HG02763 (cell line): ENCODE measurements around the gene SIRT4.
"Not testable (repeated sequence)": the region's sequence is repeated elsewhere in the genome, so short reads cannot be mapped to it uniquely, and the experiment has no call there.

Source experiments
- ATAC-seq: cut with Tn5 transposase; IDR thresholded peaks from one replicate; pipeline ENCODE4 v1.9.1; 2021; ENCODE audit warnings: mild to moderate bottlenecking, moderate library complexity; ENCODE audit not compliant: unreplicated experiment

The SIRT4 gene

DNA sequence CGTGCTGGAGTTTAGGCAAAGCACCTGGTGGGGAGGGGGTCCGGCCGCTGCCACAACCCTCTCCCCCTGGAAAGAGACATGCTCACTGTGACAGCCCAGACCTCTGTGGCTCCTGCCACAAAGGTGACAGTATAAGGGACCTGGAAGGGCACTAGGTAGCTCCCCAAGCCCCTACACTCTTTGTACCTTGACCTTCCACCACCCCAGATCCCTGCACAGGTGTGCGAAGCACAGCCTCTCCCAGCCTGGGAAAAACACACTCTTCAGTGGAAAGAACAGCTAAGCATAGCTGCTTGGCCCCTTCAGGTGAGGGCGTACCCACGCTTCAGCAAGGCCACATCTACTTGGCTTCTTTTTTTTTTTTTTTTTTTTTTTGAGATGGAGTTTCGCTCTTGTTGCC is 30.4 kb downstream of the SIRT4 start:
- no peak for ATAC-seq

DNA sequence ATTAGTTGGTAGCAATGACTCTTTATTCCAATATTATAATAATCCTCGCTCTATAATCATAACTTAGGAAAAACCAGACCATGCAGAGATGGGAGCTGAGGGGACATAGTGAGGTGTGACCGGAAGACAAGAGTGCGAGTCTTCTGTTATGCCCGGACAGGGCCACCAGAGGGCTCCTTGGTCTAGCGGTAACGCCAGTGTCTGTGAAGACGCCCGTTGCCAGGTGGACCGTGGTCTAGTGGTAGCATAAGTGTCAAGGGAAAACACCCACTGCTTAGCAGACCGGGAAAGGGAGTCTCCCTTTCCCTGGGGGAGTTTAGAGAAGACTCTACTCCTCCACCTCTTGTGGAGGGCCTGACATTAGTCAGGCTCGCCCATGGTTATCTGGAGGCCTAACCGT is 33.3 kb downstream of the SIRT4 start:
- not testable (repeated sequence) for ATAC-seq

DNA sequence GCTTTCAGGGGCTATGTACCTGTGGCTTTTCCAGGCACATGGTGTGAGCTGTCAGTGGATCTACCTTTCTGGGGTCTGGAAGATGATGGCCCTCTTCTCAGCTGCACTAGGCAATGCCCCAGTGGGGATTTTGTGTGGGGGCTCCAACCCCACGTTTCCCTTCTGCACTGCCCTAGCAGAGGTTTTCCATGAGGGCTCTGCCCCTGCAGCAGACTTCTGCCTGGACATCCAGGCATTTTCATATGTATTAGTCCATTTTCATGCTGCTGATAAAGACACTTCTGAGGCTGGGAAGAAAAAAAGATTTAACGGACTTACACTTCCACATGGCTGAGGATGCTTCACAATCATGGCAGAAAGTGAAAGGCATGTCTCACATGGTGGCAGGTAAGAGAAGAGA is 34.3 kb downstream of the SIRT4 start:
- not testable (repeated sequence) for ATAC-seq

DNA sequence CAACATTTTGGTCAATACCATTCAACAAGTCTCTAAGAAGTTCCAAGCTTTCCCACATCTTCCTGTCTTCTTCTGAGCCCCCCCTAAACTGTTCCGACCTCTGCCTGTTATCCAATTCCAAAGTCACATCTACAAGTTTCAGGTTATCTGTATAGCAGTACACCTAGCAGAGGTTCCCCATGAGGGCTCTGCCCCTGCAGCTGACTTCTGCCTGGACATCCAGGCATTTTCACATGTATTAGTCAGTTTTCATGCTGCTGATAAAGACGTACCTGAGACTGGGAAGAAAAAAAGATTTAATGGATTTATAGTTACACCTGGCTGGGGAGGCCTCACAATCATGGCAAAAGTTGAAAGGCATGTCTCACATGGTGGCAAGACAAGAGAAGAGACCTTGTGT is 35.6 kb downstream of the SIRT4 start:
- no peak for ATAC-seq

DNA sequence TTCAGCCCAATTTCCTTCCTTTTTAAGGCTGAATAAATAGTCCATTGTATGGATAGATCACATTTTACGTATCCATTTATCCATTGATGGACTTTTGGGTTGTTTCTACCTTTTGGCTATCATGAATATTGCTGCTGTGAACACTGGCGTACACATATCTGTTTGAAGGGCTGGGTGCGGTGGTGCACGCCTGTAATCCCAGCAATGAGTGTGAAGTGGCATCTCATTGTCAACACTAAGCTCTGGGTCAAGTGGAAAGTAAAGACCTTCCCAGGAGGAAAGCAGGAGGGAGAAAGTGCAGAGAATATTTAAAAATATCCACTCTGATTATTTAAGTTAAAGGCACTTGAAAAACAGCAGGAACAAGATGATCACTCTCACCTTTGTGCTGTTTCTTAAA is 37.1 kb downstream of the SIRT4 start:
- no peak for ATAC-seq

DNA sequence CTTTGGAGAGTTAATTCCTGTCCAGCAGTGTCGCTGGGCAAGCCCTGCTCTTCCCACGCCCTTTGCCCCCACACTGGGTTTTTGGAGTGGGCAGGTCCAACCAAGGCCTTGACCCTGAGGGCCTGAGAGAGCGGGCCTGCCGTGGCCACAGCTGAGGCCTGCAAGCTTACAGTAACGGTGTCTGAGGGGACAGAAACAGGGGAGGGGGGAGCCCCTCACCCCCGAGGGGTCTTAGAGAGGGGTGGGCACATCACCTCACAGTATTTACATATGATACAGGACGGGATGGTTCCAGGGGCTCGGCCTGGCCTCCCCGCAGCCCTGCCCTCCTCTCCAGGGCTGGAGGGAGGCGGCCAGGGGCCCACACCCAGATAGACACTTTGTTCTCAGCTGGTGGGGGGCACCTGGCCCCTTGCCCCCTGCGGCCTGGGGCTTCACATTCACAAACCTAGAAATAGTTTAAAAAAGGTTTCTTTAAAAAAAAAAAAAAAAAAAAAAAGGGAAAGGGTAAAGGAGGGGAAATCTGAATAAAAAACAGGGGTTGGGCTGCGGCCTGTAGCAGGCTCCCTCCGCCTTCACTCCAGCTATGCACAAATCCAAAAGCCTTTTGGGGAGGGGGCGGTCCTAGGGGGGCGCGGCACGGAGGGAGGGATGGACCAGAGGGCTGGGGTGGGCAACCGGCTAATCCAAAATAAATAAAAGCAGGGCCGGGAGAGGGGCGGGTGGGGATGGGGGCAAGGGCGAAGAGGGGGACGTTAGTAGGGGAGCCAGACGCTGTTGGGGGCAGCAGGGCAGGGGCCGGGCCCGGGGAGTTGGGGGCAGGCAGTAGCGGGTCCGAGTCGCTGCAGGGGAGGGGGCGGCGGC is 40.3 kb downstream of the SIRT4 start:
- no peak for ATAC-seq

DNA sequence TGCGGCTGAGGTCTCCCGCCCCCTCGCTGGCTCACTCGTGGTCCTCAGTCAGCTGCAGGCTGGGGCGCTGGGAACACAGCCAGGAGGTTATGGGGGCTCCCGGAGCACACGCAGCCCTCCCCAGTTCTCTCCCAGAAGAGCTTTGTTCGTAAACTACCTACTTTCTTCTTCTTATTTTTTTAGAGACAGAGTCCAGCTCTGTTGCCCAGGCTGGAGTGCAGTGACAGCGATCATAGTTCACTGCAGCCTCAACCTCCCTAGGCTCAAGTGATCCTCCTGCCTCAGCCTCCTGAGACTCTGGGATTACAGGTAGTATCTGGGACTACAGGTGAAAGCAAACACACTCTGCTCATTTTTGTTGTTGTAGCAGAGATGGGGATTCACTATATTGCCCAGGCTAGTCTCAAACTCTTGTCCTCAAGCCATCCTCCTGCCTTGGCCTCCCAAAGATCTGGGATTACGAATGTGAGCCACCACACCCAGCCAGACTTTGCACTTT is 41.0 kb downstream of the SIRT4 start:
- no peak for ATAC-seq

DNA sequence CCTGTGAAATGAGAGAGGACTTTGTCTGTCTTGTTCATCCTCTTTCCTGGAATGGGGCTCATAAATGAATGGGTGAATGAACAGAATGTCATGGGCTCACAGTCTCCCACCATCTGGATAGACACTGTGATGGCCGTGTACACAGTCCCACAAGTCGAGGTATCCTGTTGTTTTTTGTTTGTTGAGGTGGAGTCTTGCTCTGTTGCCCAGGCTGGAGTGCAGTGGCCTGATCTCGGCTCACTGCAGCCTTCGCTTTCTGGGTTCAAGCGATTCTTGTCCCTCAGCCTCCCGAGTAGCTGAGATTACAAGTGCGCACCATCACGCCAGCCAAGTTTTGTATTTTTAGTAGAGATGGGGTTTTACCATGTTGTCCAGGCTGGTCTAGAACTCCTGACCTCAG is 41.6 kb downstream of the SIRT4 start:
- ATAC-seq = no peak

DNA sequence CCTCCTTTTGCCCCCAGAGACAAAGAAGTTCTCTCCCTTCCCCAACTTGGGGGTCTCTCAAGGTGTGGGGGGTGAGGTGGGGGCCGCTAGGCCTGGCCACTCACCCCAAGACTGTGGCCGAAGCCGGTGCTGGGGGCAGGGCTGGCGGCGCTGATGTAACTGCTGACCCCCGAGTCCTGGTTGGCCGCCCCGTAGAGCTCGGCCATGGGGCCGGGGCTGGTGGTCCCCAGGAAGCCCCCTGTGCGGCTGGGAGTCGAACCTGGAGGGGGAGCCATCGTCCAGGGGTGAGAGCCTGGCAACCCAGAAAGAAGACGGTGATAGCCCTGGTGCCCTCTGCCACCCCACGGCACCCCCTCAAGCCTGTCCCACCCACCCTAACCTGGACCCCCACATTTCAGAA is 43.9 kb downstream of the SIRT4 start:
- ATAC-seq = no peak

DNA sequence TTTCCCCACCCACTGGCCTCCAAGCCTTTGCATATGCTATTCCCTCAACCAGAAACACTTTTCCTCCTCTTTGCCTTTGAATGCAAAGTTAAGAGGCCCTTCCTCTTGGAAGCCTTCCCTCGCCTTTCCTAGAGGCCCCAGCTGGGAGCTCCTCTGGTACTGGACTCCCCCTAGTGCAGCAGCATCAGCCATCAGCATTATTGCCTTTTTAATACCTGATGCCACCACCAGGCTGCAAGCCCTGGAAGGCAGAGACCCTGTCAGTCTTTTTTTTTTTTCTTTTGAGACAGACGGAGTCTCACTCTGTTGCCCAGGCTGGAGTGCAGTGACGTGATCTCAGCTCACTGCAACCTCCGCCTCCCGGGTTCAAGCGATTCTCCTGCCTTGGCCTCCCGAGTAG is 44.6 kb downstream of the SIRT4 start:
- ATAC-seq = no peak

DNA sequence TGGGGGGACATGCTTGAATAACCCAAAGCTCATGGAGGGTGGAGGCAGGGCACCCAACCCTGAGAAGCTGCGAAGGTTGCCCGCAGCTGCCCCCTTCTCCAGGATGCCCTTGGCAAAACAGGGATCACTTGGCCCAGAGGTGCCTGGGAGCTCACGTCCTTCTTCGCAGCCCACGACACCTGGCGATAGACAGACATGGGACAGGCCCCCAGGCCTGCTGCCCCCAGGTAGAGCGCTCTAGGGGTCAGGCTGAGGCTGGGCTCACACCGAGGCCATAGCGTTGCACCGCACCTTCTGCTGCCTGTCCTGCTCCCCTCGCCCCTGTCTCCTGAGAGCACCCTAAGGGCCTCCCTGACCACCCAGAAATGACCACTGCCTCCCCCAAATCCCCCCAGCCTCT is 45.6 kb downstream of the SIRT4 start:
- no peak for ATAC-seq

DNA sequence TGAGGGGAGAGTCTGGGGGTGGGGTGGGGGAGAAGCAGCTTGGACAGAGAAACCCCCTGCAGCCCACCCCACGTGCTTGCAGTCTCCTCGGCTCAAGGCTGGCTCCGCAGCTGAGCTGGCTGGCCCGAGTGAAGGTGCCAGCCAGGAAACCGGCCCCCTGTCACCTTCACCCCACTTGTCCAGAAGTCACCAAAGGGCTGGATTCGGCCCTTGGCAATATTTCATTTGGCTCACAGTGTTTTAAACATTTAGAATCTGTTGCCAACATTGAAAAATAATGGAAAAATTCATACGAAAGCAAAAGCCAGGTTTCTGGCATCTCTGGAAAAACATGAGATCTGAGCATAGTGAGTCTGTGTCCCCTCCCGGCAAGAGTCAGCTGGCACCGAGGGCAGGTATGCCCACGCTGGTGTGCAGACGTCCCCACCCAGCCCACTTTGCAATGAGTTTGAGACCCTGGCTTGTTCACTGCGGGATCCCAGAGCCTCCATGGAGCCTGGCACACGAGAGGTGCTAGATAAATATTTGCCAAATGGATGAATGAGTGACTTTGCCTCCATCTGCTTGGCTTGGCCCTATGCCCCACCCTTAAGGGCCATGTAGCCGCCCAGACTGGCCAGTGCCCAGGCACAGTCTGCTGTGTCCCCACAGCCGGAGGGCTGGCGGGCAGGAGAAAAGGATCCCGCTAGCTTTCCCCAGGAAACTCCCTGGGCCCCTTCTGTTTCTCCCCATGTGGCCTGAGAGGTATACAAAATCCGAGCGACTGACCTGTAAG is 48.6 kb downstream of the SIRT4 start:
- ATAC-seq = no peak

DNA sequence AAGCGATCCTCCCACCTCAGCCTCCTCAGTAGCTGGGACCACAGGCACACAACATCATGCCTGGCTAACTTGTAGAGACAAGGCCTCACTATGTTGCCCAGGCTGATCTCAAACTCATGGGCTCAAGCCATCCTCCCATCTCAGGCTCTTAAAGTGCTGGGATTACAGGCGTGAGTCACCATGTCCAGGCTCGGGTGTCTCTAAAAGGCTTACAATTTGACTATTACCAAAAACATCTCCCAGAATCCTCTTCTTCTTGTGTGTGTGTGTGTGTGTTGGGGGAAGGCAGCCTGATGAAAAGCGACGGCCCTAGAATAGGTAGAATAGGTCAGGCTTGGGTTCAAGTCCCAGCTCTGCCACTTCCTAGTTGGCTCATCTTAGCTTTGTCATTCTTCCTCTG is 50.0 kb downstream of the SIRT4 start:
- no peak for ATAC-seq

DNA sequence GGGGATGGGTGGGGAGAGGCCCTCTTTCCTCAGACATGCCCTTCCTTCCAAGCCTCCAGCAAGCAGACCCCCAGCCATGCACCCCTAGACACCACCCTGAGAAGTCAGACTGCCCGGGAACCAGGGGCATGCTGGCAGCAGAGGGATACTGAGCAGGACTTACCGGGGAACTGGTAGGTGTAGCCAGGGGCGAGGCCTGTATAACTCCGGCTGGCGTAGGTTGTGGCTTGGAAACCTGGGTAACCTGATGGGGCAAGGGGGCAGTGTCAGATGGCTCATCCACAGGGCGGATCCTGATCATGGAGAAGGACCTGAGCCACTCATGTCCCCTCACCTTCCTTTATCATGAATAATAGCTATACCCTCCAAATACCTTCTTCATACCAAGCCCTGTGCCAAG is 51.0 kb downstream of the SIRT4 start:
- no peak for ATAC-seq

DNA sequence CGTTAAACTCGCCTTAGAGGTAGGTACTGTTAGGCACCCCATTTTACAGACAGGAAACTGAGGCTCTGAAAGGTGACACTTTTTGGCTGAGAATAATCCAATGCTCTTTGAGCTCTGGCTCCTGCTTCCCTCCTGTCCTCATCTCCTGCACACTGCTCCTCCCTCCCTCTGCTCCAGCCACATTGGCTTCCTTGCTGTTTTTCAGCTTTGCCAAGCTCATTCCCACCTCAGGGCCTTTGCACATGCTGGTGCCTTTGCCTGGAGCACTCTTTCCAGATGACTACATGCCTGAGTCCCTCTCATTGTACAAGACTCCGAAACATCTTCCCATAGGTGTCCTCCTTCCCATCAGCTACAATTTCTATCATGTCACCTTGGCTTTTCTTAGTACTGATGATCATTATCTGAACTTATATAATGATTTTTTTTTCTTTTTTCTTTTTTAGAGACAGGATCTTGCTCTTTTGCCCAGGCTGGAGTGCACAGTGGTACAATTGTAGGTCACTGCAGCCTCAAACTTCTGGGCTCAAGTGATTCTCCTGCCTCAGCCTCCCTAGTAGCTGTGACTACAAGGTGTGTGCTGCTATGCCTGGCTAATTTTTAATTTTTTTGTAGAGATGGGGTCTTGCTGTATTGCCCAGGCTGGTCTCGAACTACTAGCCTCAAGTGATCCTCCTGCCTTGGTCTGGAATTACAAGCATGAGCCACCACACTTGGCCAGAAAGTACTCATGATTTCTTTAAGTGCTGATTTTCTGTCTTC is 51.6 kb downstream of the SIRT4 start:
- ATAC-seq = no peak

DNA sequence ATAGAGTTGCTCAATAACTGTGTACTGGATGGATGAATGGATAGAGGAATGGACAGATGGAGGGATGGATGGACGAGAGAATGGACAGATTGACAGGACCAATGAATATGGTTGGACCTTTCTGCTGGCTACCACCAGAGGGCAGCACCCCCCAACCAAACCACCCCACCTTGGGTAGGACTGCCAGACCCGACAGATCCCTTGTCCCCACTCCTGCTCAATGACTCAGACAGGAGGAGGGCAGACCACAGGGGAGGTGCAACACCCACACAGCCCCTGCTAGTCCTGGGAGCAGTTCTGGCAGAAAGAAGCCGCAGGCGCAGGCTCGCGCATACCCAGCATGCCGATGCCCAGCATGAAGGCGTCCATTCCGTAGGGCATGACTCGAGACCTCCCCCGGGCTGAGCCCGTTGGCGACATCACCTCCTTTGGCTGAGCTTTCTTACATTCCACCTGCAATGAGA is 54.5 kb downstream of the SIRT4 start:
- no peak for ATAC-seq

DNA sequence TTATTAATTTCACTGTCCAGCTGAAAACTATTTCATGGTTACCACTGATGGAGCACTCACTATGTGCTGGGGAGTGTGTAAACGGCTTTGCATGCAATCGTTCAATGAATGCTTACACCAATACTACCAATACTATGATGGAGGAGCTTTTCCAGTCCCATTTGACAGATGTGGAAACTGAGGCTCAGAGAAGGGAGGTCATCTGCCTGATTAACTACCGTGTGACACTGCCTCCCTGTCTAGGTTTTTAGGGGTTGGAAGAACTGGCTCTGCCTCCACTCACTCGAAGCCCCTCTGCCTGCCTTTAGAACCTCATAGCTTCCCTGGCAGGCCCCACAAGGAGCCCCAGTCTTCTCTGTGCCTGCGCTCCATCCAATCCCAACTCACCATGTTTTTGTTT is 55.0 kb downstream of the SIRT4 start:
- ATAC-seq = no peak

DNA sequence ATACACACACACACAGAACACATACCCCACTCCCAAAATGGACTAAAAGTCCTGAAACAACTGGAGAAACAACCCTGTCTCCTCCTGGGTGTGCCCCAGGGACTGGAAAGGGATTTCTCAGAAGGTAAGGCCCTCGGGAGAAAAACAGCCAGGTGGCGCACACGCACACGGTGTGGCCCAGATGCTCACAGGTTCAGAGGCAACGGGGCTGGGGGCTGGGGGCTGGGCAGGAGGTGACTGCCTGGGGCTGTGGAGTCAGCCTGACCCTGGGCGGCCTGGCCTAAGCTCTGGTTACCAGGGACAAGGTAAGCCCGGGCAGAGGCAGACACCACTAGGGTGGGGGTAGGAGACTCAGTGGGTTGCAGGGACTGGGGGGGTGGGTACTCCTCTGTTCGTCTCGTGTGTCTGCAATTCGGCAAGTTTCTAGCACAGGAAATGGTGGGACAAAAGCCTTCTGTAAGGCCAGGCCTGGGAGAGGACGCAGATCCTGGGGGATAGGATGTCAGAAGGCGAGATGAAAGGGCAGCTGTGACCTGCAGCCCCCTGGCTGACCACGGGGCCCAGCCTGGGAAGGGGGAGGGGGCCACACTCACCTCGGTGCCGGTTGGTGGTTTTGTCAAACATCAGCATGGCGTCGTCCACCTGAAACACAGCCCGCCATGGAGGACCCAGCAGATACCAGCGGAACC is 56.4 kb downstream of the SIRT4 start:
- no peak for ATAC-seq

DNA sequence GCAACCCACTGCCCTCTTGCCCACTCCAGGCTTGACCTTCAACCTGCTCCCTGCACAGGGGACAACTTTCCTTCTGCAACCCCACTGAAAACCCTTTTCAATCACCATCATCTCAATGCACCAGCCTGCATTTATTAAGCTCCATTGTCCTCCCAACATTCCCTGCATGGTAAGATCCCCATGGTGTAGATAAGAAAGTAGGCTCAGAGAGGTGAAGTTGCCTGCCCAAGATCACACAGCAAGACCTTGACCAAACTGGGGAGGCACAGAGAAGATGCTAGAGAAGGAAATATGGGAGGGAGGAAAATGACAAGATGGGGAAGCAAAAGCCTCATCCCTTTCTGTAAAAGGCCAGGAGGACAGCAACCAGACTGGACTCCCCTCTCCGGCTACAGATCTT is 57.0 kb downstream of the SIRT4 start:
- no peak for ATAC-seq

DNA sequence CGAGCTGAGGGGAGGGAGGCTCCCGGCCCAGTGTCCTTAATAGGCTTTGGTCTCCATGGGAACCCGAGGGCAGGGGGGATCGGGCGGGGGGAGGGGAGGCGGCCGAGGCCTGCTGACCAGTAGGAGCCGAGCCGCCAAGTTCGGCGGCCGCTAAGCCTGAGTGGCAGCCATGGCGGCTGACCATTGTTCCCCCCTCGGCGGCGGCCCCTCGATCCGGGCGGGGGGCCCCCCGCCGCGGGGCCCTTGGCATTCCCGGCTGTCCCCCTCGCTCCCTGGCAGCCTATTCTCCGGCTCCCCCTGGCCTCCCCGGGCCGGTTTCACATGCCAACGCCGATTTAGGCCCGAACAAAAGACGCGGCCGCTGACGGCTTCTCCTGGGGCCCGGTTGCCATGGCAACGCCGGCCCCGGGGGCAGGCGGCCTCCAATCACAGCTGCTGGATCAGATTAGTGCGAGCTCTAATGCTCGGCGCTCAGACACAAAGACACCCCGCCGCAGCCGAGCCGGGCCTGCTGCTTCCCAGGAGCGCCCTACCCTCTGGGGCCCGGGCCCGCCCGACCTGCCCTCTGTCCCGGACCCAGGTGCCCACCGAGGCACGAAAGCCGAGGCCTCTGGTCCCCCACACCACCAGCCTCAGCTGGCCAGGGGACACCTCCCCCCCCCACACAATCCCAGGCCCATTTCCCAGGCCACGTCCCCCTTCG is 59.5 kb downstream of the SIRT4 start:
- no peak for ATAC-seq
